SK-N-SH treated with all-trans-retinoic acid at 6 μM for 48 hours (cell line): ENCODE data around the gene PARP16.
"Not testable (repeated sequence)": the region's sequence is repeated elsewhere in the genome, so short reads cannot be mapped to it uniquely, and the experiment has no call there.

ENCODE experiments used
- ARNTL ChIP-seq: fragments of 450-650 bp; formaldehyde crosslinking; IDR thresholded peaks from 2 replicates; pipeline ENCODE4 v1.5.0; 2020; ENCODE audit warnings: low read depth, mild to moderate bottlenecking, moderate library complexity, borderline replicate concordance
- CSDC2 ChIP-seq: fragments of 250-450 bp; sonication (Bioruptor Pico); IDR thresholded peaks from 2 replicates; pipeline ENCODE4 v1.5.0; 2020; ENCODE audit warnings: mild to moderate bottlenecking, moderate library complexity
- ISL1 ChIP-seq: fragments of 250-450 bp; sonication (Bioruptor Pico); IDR thresholded peaks from 2 replicates; pipeline ENCODE4 v2.1.2; 2022; ENCODE audit warnings: mild to moderate bottlenecking, moderate library complexity
- OSR1 ChIP-seq: fragments of 250-450 bp; sonication (Bioruptor Pico); IDR thresholded peaks from 2 replicates; pipeline ENCODE4 v1.8.0; 2022; ENCODE audit warnings: moderate library complexity, mild to moderate bottlenecking, inconsistent platforms
- PPARA ChIP-seq: fragments of 250-450 bp; sonication (Bioruptor Pico); IDR thresholded peaks from 2 replicates; pipeline ENCODE4 v1.5.0; 2020; ENCODE audit warnings: mild to moderate bottlenecking, borderline replicate concordance
- TCF4 ChIP-seq: fragments of 250-450 bp; sonication (Bioruptor Pico); IDR thresholded peaks from 2 replicates; pipeline ENCODE4 v1.8.0; 2021; ENCODE audit warnings: mild to moderate bottlenecking, moderate library complexity, borderline replicate concordance
- TOX ChIP-seq: fragments of 250-450 bp; sonication (Bioruptor Pico); IDR thresholded peaks from 2 replicates; pipeline ENCODE4 v1.8.0; 2021; ENCODE audit warnings: mild to moderate bottlenecking, moderate library complexity, borderline replicate concordance
- ZC3H10 ChIP-seq: fragments of 250-450 bp; sonication (Bioruptor Pico); IDR thresholded peaks from 2 replicates; pipeline ENCODE4 v1.5.1; 2021; ENCODE audit warnings: mild to moderate bottlenecking, moderate library complexity
- ZFP30 ChIP-seq: fragments of 450-650 bp; formaldehyde crosslinking; IDR thresholded peaks from 2 replicates; pipeline ENCODE4 v1.5.0; 2022; ENCODE audit warnings: mild to moderate bottlenecking, moderate library complexity
- ZNF8 ChIP-seq: fragments of 450-650 bp; formaldehyde crosslinking; IDR thresholded peaks from 2 replicates; pipeline ENCODE4 v1.5.0; 2020; ENCODE audit warnings: mild to moderate bottlenecking, moderate library complexity
- TF ChIP-seq, protein P1 (sequence below): fragments of 250-450 bp; sonication (Bioruptor Pico); IDR thresholded peaks from 2 replicates; pipeline ENCODE4 v1.8.0; 2020; ENCODE audit warnings: mild to moderate bottlenecking, moderate library complexity, borderline replicate concordance
- TF ChIP-seq, protein P2 (sequence below): fragments of 250-450 bp; sonication (Bioruptor Pico); IDR thresholded peaks from 2 replicates; pipeline ENCODE4 v1.5.0; 2020; ENCODE audit warnings: mild to moderate bottlenecking, moderate library complexity

DNA sequence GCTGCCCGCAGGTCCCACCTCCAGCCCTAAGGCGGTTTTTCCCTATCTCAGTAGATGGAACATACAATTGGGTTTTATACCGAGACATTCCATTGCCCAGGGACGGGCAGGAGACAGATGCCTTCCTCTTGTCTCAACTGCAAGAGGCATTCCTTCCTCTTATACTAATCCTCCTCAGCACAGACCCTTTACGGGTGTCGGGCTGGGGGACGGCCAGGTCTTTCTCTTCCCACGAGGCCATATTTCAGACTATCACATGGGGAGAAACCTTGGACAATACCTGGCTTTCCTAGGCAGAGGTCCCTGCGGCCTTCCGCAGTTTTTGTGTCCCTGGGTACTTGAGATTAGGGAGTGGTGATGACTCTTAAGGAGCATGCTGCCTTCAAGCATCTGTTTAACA, 59.8 kb downstream of the PARP16 start:
- not testable (repeated sequence) for TF ChIP-seq ZC3H10 (CRISPR knock-in tag); TCF4; ISL1 (CRISPR knock-in tag); TOX (CRISPR knock-in tag); ZNF8 (CRISPR knock-in tag); OSR1; ARNTL (CRISPR knock-in tag); PPARA (CRISPR knock-in tag); CSDC2 (CRISPR knock-in tag); ZFP30 (CRISPR knock-in tag)
- TF ChIP-seq, protein P1, sequence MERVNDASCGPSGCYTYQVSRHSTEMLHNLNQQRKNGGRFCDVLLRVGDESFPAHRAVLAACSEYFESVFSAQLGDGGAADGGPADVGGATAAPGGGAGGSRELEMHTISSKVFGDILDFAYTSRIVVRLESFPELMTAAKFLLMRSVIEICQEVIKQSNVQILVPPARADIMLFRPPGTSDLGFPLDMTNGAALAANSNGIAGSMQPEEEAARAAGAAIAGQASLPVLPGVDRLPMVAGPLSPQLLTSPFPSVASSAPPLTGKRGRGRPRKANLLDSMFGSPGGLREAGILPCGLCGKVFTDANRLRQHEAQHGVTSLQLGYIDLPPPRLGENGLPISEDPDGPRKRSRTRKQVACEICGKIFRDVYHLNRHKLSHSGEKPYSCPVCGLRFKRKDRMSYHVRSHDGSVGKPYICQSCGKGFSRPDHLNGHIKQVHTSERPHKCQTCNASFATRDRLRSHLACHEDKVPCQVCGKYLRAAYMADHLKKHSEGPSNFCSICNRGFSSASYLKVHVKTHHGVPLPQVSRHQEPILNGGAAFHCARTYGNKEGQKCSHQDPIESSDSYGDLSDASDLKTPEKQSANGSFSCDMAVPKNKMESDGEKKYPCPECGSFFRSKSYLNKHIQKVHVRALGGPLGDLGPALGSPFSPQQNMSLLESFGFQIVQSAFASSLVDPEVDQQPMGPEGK (CRISPR knock-in tag), result not testable (repeated sequence)
- TF ChIP-seq, protein P2, sequence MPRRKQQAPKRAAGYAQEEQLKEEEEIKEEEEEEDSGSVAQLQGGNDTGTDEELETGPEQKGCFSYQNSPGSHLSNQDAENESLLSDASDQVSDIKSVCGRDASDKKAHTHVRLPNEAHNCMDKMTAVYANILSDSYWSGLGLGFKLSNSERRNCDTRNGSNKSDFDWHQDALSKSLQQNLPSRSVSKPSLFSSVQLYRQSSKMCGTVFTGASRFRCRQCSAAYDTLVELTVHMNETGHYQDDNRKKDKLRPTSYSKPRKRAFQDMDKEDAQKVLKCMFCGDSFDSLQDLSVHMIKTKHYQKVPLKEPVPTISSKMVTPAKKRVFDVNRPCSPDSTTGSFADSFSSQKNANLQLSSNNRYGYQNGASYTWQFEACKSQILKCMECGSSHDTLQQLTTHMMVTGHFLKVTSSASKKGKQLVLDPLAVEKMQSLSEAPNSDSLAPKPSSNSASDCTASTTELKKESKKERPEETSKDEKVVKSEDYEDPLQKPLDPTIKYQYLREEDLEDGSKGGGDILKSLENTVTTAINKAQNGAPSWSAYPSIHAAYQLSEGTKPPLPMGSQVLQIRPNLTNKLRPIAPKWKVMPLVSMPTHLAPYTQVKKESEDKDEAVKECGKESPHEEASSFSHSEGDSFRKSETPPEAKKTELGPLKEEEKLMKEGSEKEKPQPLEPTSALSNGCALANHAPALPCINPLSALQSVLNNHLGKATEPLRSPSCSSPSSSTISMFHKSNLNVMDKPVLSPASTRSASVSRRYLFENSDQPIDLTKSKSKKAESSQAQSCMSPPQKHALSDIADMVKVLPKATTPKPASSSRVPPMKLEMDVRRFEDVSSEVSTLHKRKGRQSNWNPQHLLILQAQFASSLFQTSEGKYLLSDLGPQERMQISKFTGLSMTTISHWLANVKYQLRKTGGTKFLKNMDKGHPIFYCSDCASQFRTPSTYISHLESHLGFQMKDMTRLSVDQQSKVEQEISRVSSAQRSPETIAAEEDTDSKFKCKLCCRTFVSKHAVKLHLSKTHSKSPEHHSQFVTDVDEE (CRISPR knock-in tag), result not testable (repeated sequence)
